ENCODE measurements around the gene FSTL5. TPM values are rescaled to one million over a fixed set of nuclear protein-coding genes. Genes with fewer than 3 reads are reported as not detected.
A peak's percentile ranks its signal among the peaks of the same experiment; 100 is the strongest.

The FSTL5 gene
- total RNA-seq, 1 experiment from 2014 or later, result not detected

- intact Hi-C loops (cut with micrococcal nuclease), result no loop called here
Measured at GRCh38 chr4:161655148-161655547, 508.7 kb downstream of the FSTL5 start.

More at GRCh38 chr4:161655148-161655547, 508.7 kb downstream of the FSTL5 start:
- Histone ChIP-seq H3K9ac (ENCODE audit: low read length) (no peak overlapping the region), H3K27me3 (ENCODE audit: insufficient read depth, low read length) (no peaks in the 10 kb centered on the region), H3K27ac (ENCODE audit: low read depth, low read length) (no peak overlapping the region), H3K4me2 (ENCODE audit: low read length) (no peak overlapping the region), H3K4me3 (replicated peaks in 1 of 2; ENCODE audit: low read depth in 1 of 2, low read length in 2 of 2) (no peak overlapping the region), H2AFZ (ENCODE audit: low read depth, low read length, poor library complexity, severe bottlenecking) (peak overlapping the region; percentile 7), H3K36me3 (ENCODE audit: control insufficient read depth in 1 of 2, insufficient read depth in 2 of 2, low read length in 2 of 2) (no peaks in the 10 kb centered on the region), H3K4me1 (ENCODE audit: control insufficient read depth in 1 of 2, insufficient read depth in 2 of 2, low read length in 2 of 2) (no peaks in the 10 kb centered on the region), H4K20me1 (ENCODE audit: insufficient read depth) (no peaks in the 10 kb centered on the region), H3K9me2 (ENCODE audit: insufficient read depth) (no peaks in the 10 kb centered on the region; the same call in 1 of the 2 replicates), H3K79me2 (ENCODE audit: insufficient read depth, low read length) (no peaks in the 10 kb centered on the region), H3K9me3 (ENCODE audit: control insufficient read depth in 1 of 2, insufficient read depth in 1 of 2, low read depth in 1 of 2, low read length in 2 of 2) (no peaks in the 10 kb centered on the region)
- TF ChIP-seq RAD21 (IDR thresholded peaks at IDR 0.05; ENCODE audit: low read depth) (no peak), ZFX (IDR thresholded peaks at IDR 0.05) (no peak), ELF1 (IDR thresholded peaks at IDR 0.05; ENCODE audit: borderline replicate concordance, low read depth) (no peak), JUND (IDR thresholded peaks at IDR 0.05) (no peak), CTCF (IDR thresholded peaks at IDR 0.05 in 2 of 3, conservative IDR thresholded peaks at IDR 0.05 in 1 of 3; ENCODE audit: borderline replicate concordance in 1 of 3, insufficient read depth in 1 of 3, low read depth in 2 of 3, low read length in 2 of 3) (no peak), CEBPB (IDR thresholded peaks at IDR 0.05; ENCODE audit: low read depth) (no peak), REST (IDR thresholded peaks at IDR 0.05; ENCODE audit: low read depth) (no peak), POLR2A (IDR thresholded peaks at IDR 0.05; ENCODE audit: borderline replicate concordance, extremely low read depth, insufficient read depth, insufficient read length) (no peak), TCF7L2 (IDR thresholded peaks at IDR 0.05; ENCODE audit: borderline replicate concordance, extremely low read depth, insufficient read depth, insufficient read length) (no peak)
- ATAC-seq (no peak), DNase-seq (ENCODE audit: low read depth, low spot score) (no peak)
- no TSS peak for BruUV-seq (replicated peaks)
- CTCF ChIA-PET, result no interaction called here
- RAD21 ChIA-PET (ENCODE audit: low non-redundant PET in 1 of 2, low total read pairs in 2 of 2, uncharacterized antibody in 2 of 2, unreplicated experiment in 2 of 2), result no interaction called here
- POLR2A ChIA-PET, result no interaction called here
